Testis (tissue), 2 donors: ENCODE measurements around the gene LIPA.

Experiments
- POLR2A ChIP-seq: fragments of 450-650 bp; IDR thresholded peaks from one replicate; pipeline ENCODE4 v1.6.1; 2017; ENCODE audit warnings: antibody characterized with exemption, mild to moderate bottlenecking, moderate library complexity
- TF ChIP-seq, protein P1 (sequence below), 3 experiments: fragments of 450-650 bp in 2 of 3; fragments of 200-600 bp in 1 of 3; sonication (generic) in 1 of 3; IDR thresholded peaks; one replicate each; pipeline ENCODE4 v1.5.1; 2016 to 2019; ENCODE audit warnings: antibody characterized with exemption in 3 of 3, mild to moderate bottlenecking in 2 of 3, moderate library complexity in 1 of 3

DNA sequence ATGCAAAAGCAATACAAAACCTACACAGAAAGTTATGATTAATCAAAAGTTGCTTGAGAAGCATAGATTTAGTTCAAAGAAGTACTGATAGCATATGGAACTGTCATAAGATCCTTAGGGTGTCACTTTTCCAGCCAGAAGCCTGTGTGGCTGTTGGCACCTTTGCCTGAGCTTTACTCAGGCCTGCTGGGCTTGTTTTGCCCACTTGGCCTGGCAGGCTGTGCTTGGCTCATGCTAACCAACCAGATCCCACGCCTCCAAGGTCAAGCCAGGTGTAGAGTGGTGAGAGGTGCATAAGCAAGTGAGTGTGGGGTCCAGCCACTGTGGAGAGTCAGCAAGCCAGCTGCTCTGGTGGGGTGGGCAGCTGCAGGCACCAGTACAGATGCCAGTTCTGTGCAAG, 12.0 kb upstream of the LIPA start:
- no peak for TF ChIP-seq POLR2A
- TF ChIP-seq, protein P1, sequence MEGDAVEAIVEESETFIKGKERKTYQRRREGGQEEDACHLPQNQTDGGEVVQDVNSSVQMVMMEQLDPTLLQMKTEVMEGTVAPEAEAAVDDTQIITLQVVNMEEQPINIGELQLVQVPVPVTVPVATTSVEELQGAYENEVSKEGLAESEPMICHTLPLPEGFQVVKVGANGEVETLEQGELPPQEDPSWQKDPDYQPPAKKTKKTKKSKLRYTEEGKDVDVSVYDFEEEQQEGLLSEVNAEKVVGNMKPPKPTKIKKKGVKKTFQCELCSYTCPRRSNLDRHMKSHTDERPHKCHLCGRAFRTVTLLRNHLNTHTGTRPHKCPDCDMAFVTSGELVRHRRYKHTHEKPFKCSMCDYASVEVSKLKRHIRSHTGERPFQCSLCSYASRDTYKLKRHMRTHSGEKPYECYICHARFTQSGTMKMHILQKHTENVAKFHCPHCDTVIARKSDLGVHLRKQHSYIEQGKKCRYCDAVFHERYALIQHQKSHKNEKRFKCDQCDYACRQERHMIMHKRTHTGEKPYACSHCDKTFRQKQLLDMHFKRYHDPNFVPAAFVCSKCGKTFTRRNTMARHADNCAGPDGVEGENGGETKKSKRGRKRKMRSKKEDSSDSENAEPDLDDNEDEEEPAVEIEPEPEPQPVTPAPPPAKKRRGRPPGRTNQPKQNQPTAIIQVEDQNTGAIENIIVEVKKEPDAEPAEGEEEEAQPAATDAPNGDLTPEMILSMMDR (IDR thresholded peaks at IDR 0.05): no peak
